Raji (cell line): ENCODE measurements around the gene P2RX4.

Experiments used
- POLR2A ChIP-seq: IDR thresholded peaks from 2 replicates; pipeline ENCODE4 v1.6.1; 2011; ENCODE audit warnings: low read depth, low read length, control low read depth; ENCODE audit not compliant: insufficient read depth

Gene P2RX4

GRCh38 chr12:121245951-121246350 is 36.0 kb downstream of the P2RX4 start:
- no peak for TF ChIP-seq POLR2A

GRCh38 chr12:121246893-121247557 is 37.1 kb downstream of the P2RX4 start:
- no peak for TF ChIP-seq POLR2A

- TF ChIP-seq POLR2A, result no peak
Measured at GRCh38 chr12:121248622-121249021, 38.7 kb downstream of the P2RX4 start.

- TF ChIP-seq POLR2A, result no peak
Measured at GRCh38 chr12:121250359-121250758, 40.4 kb downstream of the P2RX4 start.

GRCh38 chr12:121251838-121252237 is 41.9 kb downstream of the P2RX4 start:
- no peak for TF ChIP-seq POLR2A

GRCh38 chr12:121252712-121253345 is 42.9 kb downstream of the P2RX4 start:
- no peak for TF ChIP-seq POLR2A

GRCh38 chr12:121253638-121254335 is 43.9 kb downstream of the P2RX4 start:
- TF ChIP-seq POLR2A, result no peak

- no peak for TF ChIP-seq POLR2A
Measured at GRCh38 chr12:121255433-121255832, 45.5 kb downstream of the P2RX4 start.

- no peak for TF ChIP-seq POLR2A
Measured at GRCh38 chr12:121259074-121259473, 49.1 kb downstream of the P2RX4 start.

- no peak for TF ChIP-seq POLR2A
Measured at GRCh38 chr12:121260091-121260490, 50.2 kb downstream of the P2RX4 start.

GRCh38 chr12:121261398-121261797 is 51.5 kb downstream of the P2RX4 start:
- no peak for TF ChIP-seq POLR2A

GRCh38 chr12:121263206-121263935 is 53.4 kb downstream of the P2RX4 start:
- no peak for TF ChIP-seq POLR2A

GRCh38 chr12:121264135-121264534 is 54.2 kb downstream of the P2RX4 start:
- no peak for TF ChIP-seq POLR2A

- TF ChIP-seq POLR2A, result no peak
Measured at GRCh38 chr12:121264951-121265515, 55.1 kb downstream of the P2RX4 start.

- TF ChIP-seq POLR2A, result no peak
Measured at GRCh38 chr12:121267822-121268221, 57.9 kb downstream of the P2RX4 start.
